ENCODE data around the gene GNB2.

The GNB2 gene

DNA sequence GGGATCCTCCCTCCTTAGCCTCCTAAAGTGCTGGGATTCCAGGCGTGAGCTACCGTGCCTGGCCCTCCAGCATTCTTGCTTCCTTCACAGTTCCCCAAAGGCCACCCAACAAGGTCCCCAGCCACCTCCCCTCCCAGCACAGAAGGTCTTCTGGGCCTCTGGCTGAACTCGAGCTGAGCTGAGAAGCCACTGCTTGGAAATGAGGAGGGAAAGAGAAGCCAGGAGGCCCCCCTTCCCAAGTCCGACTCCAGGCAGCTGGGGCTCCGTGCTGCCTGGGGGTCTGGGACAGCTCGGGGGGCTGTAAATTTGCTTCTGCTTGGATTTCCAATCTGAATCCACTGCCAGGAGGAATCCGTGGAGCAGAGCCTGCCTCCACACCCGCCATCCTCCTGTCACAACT, 41.2 kb downstream of the GNB2 start:
- TF ChIP-seq POLR2AphosphoS5 (IDR thresholded peaks at IDR 0.05; ENCODE audit: low read depth, low read length) (no peak), SIN3A (IDR thresholded peaks at IDR 0.05; ENCODE audit: borderline replicate concordance, insufficient read depth, low read length) (no peak)

DNA sequence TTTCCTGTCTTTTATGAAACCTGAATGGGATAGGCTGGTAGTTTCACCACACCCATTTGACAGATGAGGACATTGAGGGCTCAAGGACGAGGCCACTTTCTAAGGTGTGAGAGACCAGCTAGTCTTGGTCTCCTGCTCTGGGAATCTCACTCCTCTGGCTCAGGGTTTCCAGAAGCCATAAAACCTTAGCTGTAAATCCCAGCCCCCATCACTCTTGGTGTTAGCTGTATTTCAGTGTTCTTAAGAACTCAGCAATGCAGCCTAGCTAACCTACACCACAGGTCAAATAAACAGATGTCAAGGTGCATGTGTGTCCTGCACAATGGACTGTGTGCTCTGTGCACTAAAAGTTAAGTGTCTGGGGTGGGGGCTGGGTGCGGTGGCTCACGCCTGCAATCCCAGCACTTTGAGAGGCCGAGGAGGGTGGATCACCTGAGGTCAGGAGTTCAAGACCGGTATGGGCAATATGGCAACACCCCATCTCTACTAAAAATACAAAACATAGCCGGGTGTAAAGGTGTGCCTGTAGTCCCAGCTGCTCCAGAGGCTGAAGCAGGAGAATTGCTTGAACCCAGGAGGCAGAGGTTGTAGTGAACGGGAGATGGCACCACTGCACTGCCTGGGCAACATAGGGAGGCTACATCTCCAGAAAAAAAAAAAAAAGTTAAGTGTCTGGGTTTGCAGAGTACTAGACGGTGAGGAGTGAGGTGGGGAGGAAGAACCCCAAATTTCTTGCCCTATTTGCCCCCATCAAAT, 46.2 kb downstream of the GNB2 start:
- no peak for TF ChIP-seq FOXP2 (optimal IDR thresholded peaks at IDR 0.05; ENCODE audit: borderline replicate concordance, extremely low read depth, extremely low read length, insufficient read depth)
- TF ChIP-seq POLR2AphosphoS5 (IDR thresholded peaks at IDR 0.05; ENCODE audit: low read depth, low read length), result no peak
- TF ChIP-seq, protein P1, sequence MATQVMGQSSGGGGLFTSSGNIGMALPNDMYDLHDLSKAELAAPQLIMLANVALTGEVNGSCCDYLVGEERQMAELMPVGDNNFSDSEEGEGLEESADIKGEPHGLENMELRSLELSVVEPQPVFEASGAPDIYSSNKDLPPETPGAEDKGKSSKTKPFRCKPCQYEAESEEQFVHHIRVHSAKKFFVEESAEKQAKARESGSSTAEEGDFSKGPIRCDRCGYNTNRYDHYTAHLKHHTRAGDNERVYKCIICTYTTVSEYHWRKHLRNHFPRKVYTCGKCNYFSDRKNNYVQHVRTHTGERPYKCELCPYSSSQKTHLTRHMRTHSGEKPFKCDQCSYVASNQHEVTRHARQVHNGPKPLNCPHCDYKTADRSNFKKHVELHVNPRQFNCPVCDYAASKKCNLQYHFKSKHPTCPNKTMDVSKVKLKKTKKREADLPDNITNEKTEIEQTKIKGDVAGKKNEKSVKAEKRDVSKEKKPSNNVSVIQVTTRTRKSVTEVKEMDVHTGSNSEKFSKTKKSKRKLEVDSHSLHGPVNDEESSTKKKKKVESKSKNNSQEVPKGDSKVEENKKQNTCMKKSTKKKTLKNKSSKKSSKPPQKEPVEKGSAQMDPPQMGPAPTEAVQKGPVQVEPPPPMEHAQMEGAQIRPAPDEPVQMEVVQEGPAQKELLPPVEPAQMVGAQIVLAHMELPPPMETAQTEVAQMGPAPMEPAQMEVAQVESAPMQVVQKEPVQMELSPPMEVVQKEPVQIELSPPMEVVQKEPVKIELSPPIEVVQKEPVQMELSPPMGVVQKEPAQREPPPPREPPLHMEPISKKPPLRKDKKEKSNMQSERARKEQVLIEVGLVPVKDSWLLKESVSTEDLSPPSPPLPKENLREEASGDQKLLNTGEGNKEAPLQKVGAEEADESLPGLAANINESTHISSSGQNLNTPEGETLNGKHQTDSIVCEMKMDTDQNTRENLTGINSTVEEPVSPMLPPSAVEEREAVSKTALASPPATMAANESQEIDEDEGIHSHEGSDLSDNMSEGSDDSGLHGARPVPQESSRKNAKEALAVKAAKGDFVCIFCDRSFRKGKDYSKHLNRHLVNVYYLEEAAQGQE (IDR thresholded peaks at IDR 0.05; ENCODE audit: insufficient read depth in 1 of 2, low read depth in 2 of 2, low read length in 2 of 2), result no peak
- no peak for TF ChIP-seq SIN3A (IDR thresholded peaks at IDR 0.05; ENCODE audit: borderline replicate concordance, insufficient read depth, low read length)
- no peak for TF ChIP-seq TAF1 (IDR thresholded peaks at IDR 0.05; ENCODE audit: borderline replicate concordance, insufficient read depth, low read length)

DNA sequence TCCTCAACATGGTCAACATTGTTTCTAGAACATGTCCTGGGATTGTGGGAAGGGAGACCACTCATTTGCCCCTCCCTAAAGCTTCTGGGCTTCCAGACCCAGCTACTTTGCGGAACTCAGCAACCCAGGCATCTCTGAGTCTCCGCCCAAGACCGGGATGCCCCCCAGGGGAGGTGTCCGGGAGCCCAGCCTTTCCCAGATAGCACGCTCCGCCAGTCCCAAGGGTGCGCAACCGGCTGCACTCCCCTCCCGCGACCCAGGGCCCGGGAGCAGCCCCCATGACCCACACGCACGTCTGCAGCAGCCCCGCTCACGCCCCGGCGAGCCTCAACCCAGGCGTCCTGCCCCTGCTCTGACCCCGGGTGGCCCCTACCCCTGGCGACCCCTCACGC, 46.7 kb downstream of the GNB2 start, which contains the start of gene EPO:
TSS of gene EPO (plus strand) at position 190 of the 392 bp plus-strand sequence. CDS start 513 bp downstream, outside the sequence.
- TF ChIP-seq SIN3A (IDR thresholded peaks at IDR 0.05; ENCODE audit: borderline replicate concordance, insufficient read depth, low read length) (no peak), FOXP2 (optimal IDR thresholded peaks at IDR 0.05; ENCODE audit: borderline replicate concordance, extremely low read depth, extremely low read length, insufficient read depth) (no peak), POLR2AphosphoS5 (IDR thresholded peaks at IDR 0.05; ENCODE audit: low read depth, low read length) (no peak), TAF1 (IDR thresholded peaks at IDR 0.05; ENCODE audit: borderline replicate concordance, insufficient read depth, low read length) (no peak)
- TF ChIP-seq, protein P1 (IDR thresholded peaks at IDR 0.05; ENCODE audit: insufficient read depth in 1 of 2, low read depth in 2 of 2, low read length in 2 of 2), result no peak

DNA sequence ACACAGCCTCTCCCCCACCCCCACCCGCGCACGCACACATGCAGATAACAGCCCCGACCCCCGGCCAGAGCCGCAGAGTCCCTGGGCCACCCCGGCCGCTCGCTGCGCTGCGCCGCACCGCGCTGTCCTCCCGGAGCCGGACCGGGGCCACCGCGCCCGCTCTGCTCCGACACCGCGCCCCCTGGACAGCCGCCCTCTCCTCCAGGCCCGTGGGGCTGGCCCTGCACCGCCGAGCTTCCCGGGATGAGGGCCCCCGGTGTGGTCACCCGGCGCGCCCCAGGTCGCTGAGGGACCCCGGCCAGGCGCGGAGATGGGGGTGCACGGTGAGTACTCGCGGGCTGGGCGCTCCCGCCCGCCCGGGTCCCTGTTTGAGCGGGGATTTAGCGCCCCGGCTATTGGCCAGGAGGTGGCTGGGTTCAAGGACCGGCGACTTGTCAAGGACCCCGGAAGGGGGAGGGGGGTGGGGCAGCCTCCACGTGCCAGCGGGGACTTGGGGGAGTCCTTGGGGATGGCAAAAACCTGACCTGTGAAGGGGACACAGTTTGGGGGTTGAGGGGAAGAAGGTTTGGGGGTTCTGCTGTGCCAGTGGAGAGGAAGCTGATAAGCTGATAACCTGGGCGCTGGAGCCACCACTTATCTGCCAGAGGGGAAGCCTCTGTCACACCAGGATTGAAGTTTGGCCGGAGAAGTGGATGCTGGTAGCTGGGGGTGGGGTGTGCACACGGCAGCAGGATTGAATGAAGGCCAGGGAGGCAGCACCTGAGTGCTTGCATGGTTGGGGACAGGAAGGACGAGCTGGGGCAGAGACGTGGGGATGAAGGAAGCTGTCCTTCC, 47.3 kb downstream of the GNB2 start:
- TF ChIP-seq, protein P1 (IDR thresholded peaks at IDR 0.05; ENCODE audit: insufficient read depth in 1 of 2, low read depth in 2 of 2, low read length in 2 of 2), result no peak

DNA sequence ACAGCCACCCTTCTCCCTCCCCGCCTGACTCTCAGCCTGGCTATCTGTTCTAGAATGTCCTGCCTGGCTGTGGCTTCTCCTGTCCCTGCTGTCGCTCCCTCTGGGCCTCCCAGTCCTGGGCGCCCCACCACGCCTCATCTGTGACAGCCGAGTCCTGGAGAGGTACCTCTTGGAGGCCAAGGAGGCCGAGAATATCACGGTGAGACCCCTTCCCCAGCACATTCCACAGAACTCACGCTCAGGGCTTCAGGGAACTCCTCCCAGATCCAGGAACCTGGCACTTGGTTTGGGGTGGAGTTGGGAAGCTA, 47.9 kb downstream of the GNB2 start:
- TF ChIP-seq FOXP2 (optimal IDR thresholded peaks at IDR 0.05; ENCODE audit: borderline replicate concordance, extremely low read depth, extremely low read length, insufficient read depth), result no peak
- TF ChIP-seq SIN3A (IDR thresholded peaks at IDR 0.05; ENCODE audit: borderline replicate concordance, insufficient read depth, low read length), result no peak
- TF ChIP-seq, protein P1 (IDR thresholded peaks at IDR 0.05; ENCODE audit: insufficient read depth in 1 of 2, low read depth in 2 of 2, low read length in 2 of 2), result no peak

Data from PFSK-1 (cell line).